Immature natural killer cell (primary cell): ENCODE data around the gene CIART. TPM values are rescaled to one million over a fixed set of nuclear protein-coding genes. Genes with fewer than 3 reads are reported as not detected.
"Not testable (repeated sequence)": the region's sequence is repeated elsewhere in the genome, so short reads cannot be mapped to it uniquely, and the experiment has no call there.

Experiments used
- DNase-seq, 3 donors: peaks; one replicate each; pipeline ENCODE4 v3.0.0; 2022; ENCODE audit warnings: mixed read lengths in 1 of 3
- H3K27ac Mint-ChIP-seq, 6 donors: one replicate each; pipeline ENCODE4 v1.8.0; 2020; ENCODE audit warnings: mixed read lengths in 6 of 6, mild to moderate bottlenecking in 5 of 6, inconsistent platforms in 4 of 6, moderate library complexity in 3 of 6
- H3K27me3 Mint-ChIP-seq, 3 donors: one replicate each; pipeline ENCODE4 v1.8.0; 2020 to 2021; ENCODE audit warnings: low read depth in 3 of 3, mild to moderate bottlenecking in 3 of 3, mixed read lengths in 3 of 3, moderate library complexity in 3 of 3, inconsistent platforms in 1 of 3
- H3K36me3 Mint-ChIP-seq, 3 donors: one replicate each; pipeline ENCODE4 v1.8.0; 2020; ENCODE audit warnings: mixed read lengths in 3 of 3, inconsistent platforms in 2 of 3, mild to moderate bottlenecking in 2 of 3
- H3K4me1 Mint-ChIP-seq, 2 donors: one replicate each; pipeline ENCODE4 v1.8.0; 2020; ENCODE audit warnings: inconsistent platforms in 2 of 2, mild to moderate bottlenecking in 2 of 2, mixed read lengths in 2 of 2, moderate library complexity in 1 of 2
- H3K4me3 Mint-ChIP-seq, 5 donors: one replicate each; pipeline ENCODE4 v1.8.0; 2020; ENCODE audit warnings: mild to moderate bottlenecking in 5 of 5, mixed read lengths in 5 of 5, inconsistent platforms in 3 of 5, moderate library complexity in 3 of 5
- H3K9me3 Mint-ChIP-seq, 6 donors: one replicate each; pipeline ENCODE4 v1.8.0; 2020; ENCODE audit warnings: mild to moderate bottlenecking in 6 of 6, mixed read lengths in 6 of 6, inconsistent platforms in 4 of 6, moderate library complexity in 3 of 6
- polyA plus RNA-seq, 3 donors: library from polyadenylated mRNA; unstranded; fragments of 300-500 nt; fragmentation: Illumina TruSeq; gene quantifications; one replicate each; pipeline ENCODE4 v1.2.3, GENCODE V29; 2021

CIART gene
- polyA plus RNA-seq, 3 donors from 2014 or later, result not detected

GRCh38 chr1:150302902-150303301, 20.5 kb downstream of the CIART start:
- Mint-ChIP-seq H3K27me3 (no peaks in the 10 kb centered on the region), H3K27ac (peak overlapping the region in 1 of 6 donors; percentile 9), H3K4me3 (no peak overlapping the region), H3K9me3 (no peaks in the 10 kb centered on the region), H3K4me1 (no peaks in the 10 kb centered on the region), H3K36me3 (peaks cover 10 to 19% (median 15%) of the 10 kb centered on the region in 3 donors)
- no peak for DNase-seq

- not testable (repeated sequence) for H3K4me3 Mint-ChIP-seq, H3K27me3 Mint-ChIP-seq, H3K4me1 Mint-ChIP-seq, DNase-seq, H3K9me3 Mint-ChIP-seq, H3K27ac Mint-ChIP-seq
- H3K36me3 Mint-ChIP-seq, result peaks cover 6 to 13% (median 7%) of the 10 kb centered on the region in 3 donors
Measured at GRCh38 chr1:150308585-150308984, 26.2 kb downstream of the CIART start.

DNA sequence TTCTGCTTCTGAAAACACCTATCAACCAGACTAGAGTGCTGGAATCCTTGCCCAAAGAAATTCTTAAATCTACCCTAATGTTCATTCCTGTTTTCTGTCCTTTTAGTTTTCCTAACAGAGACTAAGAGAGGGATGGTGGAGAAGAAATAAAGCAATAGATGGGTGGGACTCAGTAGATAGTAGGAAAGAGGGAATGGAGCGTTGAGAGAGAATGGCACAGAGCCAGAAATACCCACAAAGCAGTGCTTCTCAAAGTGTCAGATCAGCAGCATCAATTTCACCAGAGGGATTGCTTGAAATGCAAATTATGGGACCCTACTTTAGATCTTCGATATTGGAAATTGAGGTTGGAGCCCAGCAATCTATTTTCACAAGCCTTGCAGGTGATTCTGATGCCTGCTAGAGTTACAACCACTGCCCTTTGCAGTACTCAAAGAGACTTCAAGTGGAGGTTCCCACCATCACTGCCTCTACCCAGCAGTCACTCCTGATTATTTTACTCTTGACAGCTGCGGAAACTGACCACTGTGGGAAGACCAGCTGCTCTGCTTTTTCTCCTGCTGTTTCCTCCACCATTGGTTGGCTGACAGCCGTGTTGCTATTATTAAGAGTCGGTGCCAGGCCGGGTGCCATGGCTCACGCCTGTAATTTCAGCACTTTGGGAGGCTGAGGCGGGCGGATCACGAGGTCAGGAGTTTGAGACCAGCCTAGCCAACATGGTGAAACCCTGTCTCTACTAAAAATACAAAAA, 27.6 kb downstream of the CIART start:
- Mint-ChIP-seq H3K4me3 (no peak overlapping the region), H3K27ac (peak overlapping the region in 1 of 6 donors; percentile 36), H3K27me3 (no peaks in the 10 kb centered on the region), H3K36me3 (peaks cover 6 to 13% (median 7%) of the 10 kb centered on the region in 3 donors), H3K4me1 (no peaks in the 10 kb centered on the region), H3K9me3 (no peaks in the 10 kb centered on the region)
- DNase-seq, result no peak

DNA sequence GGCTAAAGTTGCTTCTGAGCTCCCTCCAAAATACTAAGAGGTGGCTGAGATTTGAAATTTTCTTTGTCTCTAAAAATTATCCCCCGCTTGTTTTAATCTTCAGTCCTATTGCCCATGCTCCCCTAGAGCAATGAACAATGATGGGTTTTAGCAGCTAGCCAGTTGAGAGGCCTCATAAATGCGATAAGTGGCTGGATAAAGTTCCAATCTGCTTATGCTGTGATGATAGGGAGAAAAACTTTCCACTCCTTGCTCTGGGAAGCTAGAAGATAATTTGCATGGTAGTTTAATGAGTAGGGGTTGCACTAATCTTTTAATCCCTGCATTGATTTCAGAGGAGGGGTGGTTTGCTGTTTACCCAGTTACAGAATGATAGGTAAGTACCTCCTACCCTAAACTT, 29.4 kb downstream of the CIART start:
- peaks cover 6 to 13% (median 7%) of the 10 kb centered on the region in 3 donors for H3K36me3 Mint-ChIP-seq
- no peaks in the 10 kb centered on the region for H3K4me1 Mint-ChIP-seq
- DNase-seq, result no peak
- peaks cover 0 to 2% (median 0%) of the 10 kb centered on the region in 3 donors for H3K27me3 Mint-ChIP-seq
- H3K4me3 Mint-ChIP-seq, result no peak overlapping the region
- H3K9me3 Mint-ChIP-seq, result no peaks in the 10 kb centered on the region
- no peak overlapping the region for H3K27ac Mint-ChIP-seq

GRCh38 chr1:150314691-150315090, 32.3 kb downstream of the CIART start:
- not testable (repeated sequence) for H3K27ac Mint-ChIP-seq, H3K9me3 Mint-ChIP-seq, H3K27me3 Mint-ChIP-seq, H3K4me3 Mint-ChIP-seq, H3K4me1 Mint-ChIP-seq, H3K36me3 Mint-ChIP-seq, DNase-seq

- Mint-ChIP-seq H3K4me1 (peaks cover 25 to 37% of the 10 kb centered on the region in 2 donors), H3K27me3 (peaks cover 5 to 13% (median 8%) of the 10 kb centered on the region in 3 donors), H3K27ac (peak overlapping the region; percentile 92 to 99 (median 98)), H3K9me3 (no peaks in the 10 kb centered on the region), H3K4me3 (peak overlapping the region; percentile 95 to 99 (median 98)), H3K36me3 (peaks cover under 1 to 13% (median 10%) of the 10 kb centered on the region in 3 donors)
- DNase-seq, result no peak
Measured at GRCh38 chr1:150320667-150320978, 38.3 kb downstream of the CIART start.

DNA sequence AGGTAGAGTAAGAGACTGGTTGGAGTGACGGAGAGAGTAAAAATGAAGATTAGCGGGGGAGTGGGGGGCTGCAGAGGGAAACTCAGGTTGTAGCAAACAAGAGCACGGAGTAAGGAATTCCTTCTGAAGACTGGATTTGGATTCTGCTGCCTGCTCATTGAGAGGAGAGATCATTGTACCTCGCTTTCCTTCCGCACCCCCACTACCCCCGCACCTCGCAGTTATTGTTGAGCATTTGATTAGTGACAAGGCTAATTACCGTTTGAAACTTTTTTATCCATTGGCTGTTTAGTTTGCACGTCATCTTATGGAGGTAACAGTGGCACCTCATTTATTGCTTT, 39.4 kb downstream of the CIART start:
- peaks cover 29 to 48% of the 10 kb centered on the region in 2 donors for H3K4me1 Mint-ChIP-seq
- H3K36me3 Mint-ChIP-seq, result peaks cover 12 to 25% (median 17%) of the 10 kb centered on the region in 3 donors
- DNase-seq, result peak in 2 of 3 donors; percentile 6 to 29
- no peaks in the 10 kb centered on the region for H3K9me3 Mint-ChIP-seq
- peak overlapping the region; percentile 92 to 99 (median 98) for H3K27ac Mint-ChIP-seq
- H3K4me3 Mint-ChIP-seq, result peak overlapping the region; percentile 95 to 99 (median 98)
- peaks cover 5 to 13% (median 8%) of the 10 kb centered on the region in 3 donors for H3K27me3 Mint-ChIP-seq

DNA sequence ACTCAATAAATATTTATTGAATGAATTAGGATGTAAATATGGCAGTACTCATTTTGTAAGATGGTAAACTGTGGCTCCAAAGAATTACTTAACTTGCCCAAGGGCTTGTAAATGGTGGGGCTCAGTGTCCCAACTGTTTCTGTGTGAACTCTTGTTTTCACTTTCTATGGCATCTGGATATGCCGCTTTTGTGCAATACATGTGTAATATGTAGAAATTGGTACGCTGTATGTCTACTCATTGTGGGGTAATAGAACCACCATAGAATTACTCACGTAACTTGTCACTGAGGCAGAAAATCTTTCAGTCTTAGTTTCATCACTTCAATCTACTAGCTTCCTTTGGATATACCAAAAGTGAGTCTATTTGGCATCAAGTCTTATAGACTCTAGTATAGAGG, 40.0 kb downstream of the CIART start:
- peak overlapping the region; percentile 92 to 99 (median 98) for H3K27ac Mint-ChIP-seq
- H3K4me1 Mint-ChIP-seq, result peaks cover 29 to 48% of the 10 kb centered on the region in 2 donors
- peak in 1 of 3 donors; percentile 7 for DNase-seq
- peak overlapping the region; percentile 95 to 99 (median 98) for H3K4me3 Mint-ChIP-seq
- H3K36me3 Mint-ChIP-seq, result peaks cover 13 to 25% (median 17%) of the 10 kb centered on the region in 3 donors
- peaks cover 5 to 13% (median 8%) of the 10 kb centered on the region in 3 donors for H3K27me3 Mint-ChIP-seq
- no peaks in the 10 kb centered on the region for H3K9me3 Mint-ChIP-seq

- peak overlapping the region in 1 of 6 donors; percentile 49 for H3K27ac Mint-ChIP-seq
- peaks cover 22 to 46% (median 26%) of the 10 kb centered on the region in 3 donors for H3K36me3 Mint-ChIP-seq
Measured at GRCh38 chr1:150332651-150333290, 50.4 kb downstream of the CIART start.

More at GRCh38 chr1:150332651-150333290, 50.4 kb downstream of the CIART start:
- Mint-ChIP-seq H3K4me1 (peaks cover 0 to 5% of the 10 kb centered on the region in 2 donors), H3K9me3 (no peaks in the 10 kb centered on the region), H3K27me3 (no peaks in the 10 kb centered on the region), H3K4me3 (no peak overlapping the region)
- DNase-seq, result no peak

Other genes starting within 250 kb of the CIART start
- gene VPS45, start 214.8 kb upstream of the CIART start, polyA plus RNA-seq, result 10 to 100 TPM; 30.5 to 39.9 (median 35.1) TPM
- 10 to 100 TPM; 20.6 to 32.5 (median 22.2) TPM for gene PLEKHO1, start 132.6 kb upstream of the CIART start, polyA plus RNA-seq
- gene ANP32E, start 46.4 kb upstream of the CIART start, polyA plus RNA-seq, result 10 to 100 TPM; 48.5 to 56.0 (median 54.6) TPM
- under 1 TPM in 2 of 3 donors, not detected in 1; 0.27 to 0.70 TPM for gene CA14, start 24.8 kb upstream of the CIART start, polyA plus RNA-seq
- 10 to 100 TPM; 64.6 to 99.1 (median 82.1) TPM for gene APH1A, start 13.5 kb upstream of the CIART start, polyA plus RNA-seq
- gene C1orf54, start 9.8 kb upstream of the CIART start, polyA plus RNA-seq, result 1 to 10 TPM; 1.9 to 6.9 (median 2.0) TPM
- 10 to 100 TPM; 51.7 to 58.6 (median 53.4) TPM for gene MRPS21, start 11.3 kb downstream of the CIART start, polyA plus RNA-seq
- 10 to 100 TPM in 1 of 3 donors, 1 to 10 TPM in 2; 5.1 to 24.5 (median 9.3) TPM for gene PRPF3, start 39.0 kb downstream of the CIART start, polyA plus RNA-seq
- gene RPRD2, start 81.6 kb downstream of the CIART start, polyA plus RNA-seq, result 10 to 100 TPM in 2 of 3 donors, 1 to 10 TPM in 1; 9.1 to 31.0 (median 13.2) TPM
- gene TARS2, start 204.9 kb downstream of the CIART start, polyA plus RNA-seq, result 10 to 100 TPM; 29.6 to 40.8 (median 31.9) TPM
- not detected for gene ECM1, start 225.6 kb downstream of the CIART start, polyA plus RNA-seq
- not detected for gene FALEC, start 233.2 kb downstream of the CIART start, polyA plus RNA-seq